Gastroesophageal sphincter (tissue), 4 donors: ENCODE measurements around the gene TRMT44. TPM values are rescaled to one million over a fixed set of nuclear protein-coding genes. Genes with fewer than 3 reads are reported as not detected.
"Not testable (repeated sequence)": the region's sequence is repeated elsewhere in the genome, so short reads cannot be mapped to it uniquely, and the experiment has no call there.

Experiments
- ATAC-seq: fragments of 150-250 bp; one replicate; pipeline ENCODE4 v1.9.1; 2016; ENCODE audit warnings: mild to moderate bottlenecking, moderate library complexity
- H3K27ac ChIP-seq, 4 donors: fragments of 200-600 bp; sonication (generic) in 3 of 4; 1 replicate in 3 of 4; 2 replicates in 1 of 4; pipeline ENCODE4 v1.5.1; 2016 to 2019
- H3K27me3 ChIP-seq: fragments of 200-600 bp; sonication (generic); one replicate; pipeline ENCODE4 v1.5.1; 2019
- H3K36me3 ChIP-seq, 2 donors: fragments of 200-600 bp; sonication (generic); one replicate each; pipeline ENCODE4 v1.5.1; 2019; ENCODE audit warnings: control low read depth in 1 of 2
- H3K4me1 ChIP-seq, 3 donors: fragments of 200-600 bp; sonication (generic); 1 replicate in 2 of 3; 2 replicates in 1 of 3; pipeline ENCODE4 v1.5.1; 2016 to 2019; ENCODE audit warnings: control low read depth in 2 of 3
- H3K4me3 ChIP-seq, 2 donors: fragments of 200-600 bp; sonication (generic); one replicate each; pipeline ENCODE4 v1.5.1; 2019; ENCODE audit warnings: mild to moderate bottlenecking in 1 of 2, moderate library complexity in 1 of 2
- H3K9me3 ChIP-seq, 3 donors: fragments of 200-600 bp; sonication (generic); one replicate each; pipeline ENCODE4 v1.5.1; 2017 to 2019; ENCODE audit warnings: control low read depth in 2 of 3
- CTCF ChIP-seq, 4 experiments: fragments of 200-600 bp in 2 of 4; fragments of 450-650 bp in 2 of 4; sonication (generic) in 1 of 4; IDR thresholded peaks; one replicate each; pipeline ENCODE4 v1.5.1; 2017 to 2019; ENCODE audit warnings: antibody characterized with exemption in 4 of 4, mild to moderate bottlenecking in 2 of 4, moderate library complexity in 2 of 4
- EP300 ChIP-seq: sonication (generic); formaldehyde crosslinking; IDR thresholded peaks from one replicate; pipeline ENCODE4 v1.6.1; 2017; ENCODE audit warnings: antibody characterized with exemption, mild to moderate bottlenecking
- POLR2A ChIP-seq, 2 donors: fragments of 450-650 bp; IDR thresholded peaks; one replicate each; pipeline ENCODE4 v1.6.1; 2017; ENCODE audit warnings: antibody characterized with exemption in 2 of 2, mild to moderate bottlenecking in 2 of 2, moderate library complexity in 1 of 2
- POLR2AphosphoS5 ChIP-seq: sonication (generic); formaldehyde crosslinking; IDR thresholded peaks from one replicate; pipeline ENCODE4 v1.6.1; 2017; ENCODE audit warnings: antibody characterized with exemption
- WGBS, 2 donors: methylation state at CpG; one replicate each; pipeline ENCODE4 v1.1.5; 2018; ENCODE audit warnings: low coverage in 1 of 2; 5-methylcytosine and 5-hydroxymethylcytosine counted together
- total RNA-seq, 4 donors: library from RNA; depleted of rRNA; stranded (reverse); fragments of >200 nt; gene quantifications; one replicate each; pipeline ENCODE4 v1.1.0, GENCODE V29; 2016

Gene TRMT44
- total RNA-seq, 4 donors from 2014 or later: 12.0 to 27.9 (median 20.9) TPM

GRCh38 chr4:8404791-8405515, 35.6 kb upstream of the TRMT44 start:
- no peak overlapping the region for H3K4me3 ChIP-seq
- peak overlapping the region in 3 of 4 donors; percentile 43 to 88 (median 49) for H3K27ac ChIP-seq
- no peaks in the 10 kb centered on the region for H3K9me3 ChIP-seq
- peaks cover 0 to 63% of the 10 kb centered on the region in 2 donors for H3K36me3 ChIP-seq
- ATAC-seq: no peak
- 80 to 89% methylated on average over 3 to 6 of the region's 14 CpGs for WGBS, 2 donors
- TF ChIP-seq POLR2A (IDR thresholded peaks at IDR 0.05) (no peak), CTCF (IDR thresholded peaks at IDR 0.05) (no peak), POLR2AphosphoS5 (no peak), EP300 (no peak)
- H3K4me1 ChIP-seq: peaks cover 0 to 66% (median 17%) of the 10 kb centered on the region in 3 donors
- no peaks in the 10 kb centered on the region for H3K27me3 ChIP-seq

GRCh38 chr4:8405516-8405875, 35.1 kb upstream of the TRMT44 start:
- Histone ChIP-seq H3K27ac (peak overlapping the region in 3 of 4 donors; percentile 43 to 50 (median 49)), H3K4me3 (no peak overlapping the region), H3K36me3 (peaks cover 0 to 64% of the 10 kb centered on the region in 2 donors), H3K4me1 (peaks cover 0 to 68% (median 22%) of the 10 kb centered on the region in 3 donors), H3K9me3 (no peaks in the 10 kb centered on the region), H3K27me3 (no peaks in the 10 kb centered on the region)
- 89% methylated on average over 5 of the region's 9 CpGs; no CpG with 5 or more reads in 1 of the 2 donors for WGBS, 2 donors
- TF ChIP-seq POLR2AphosphoS5: no peak
- TF ChIP-seq CTCF (IDR thresholded peaks at IDR 0.05): no peak
- no peak for TF ChIP-seq POLR2A (IDR thresholded peaks at IDR 0.05)
- no peak for TF ChIP-seq EP300
- no peak for ATAC-seq

GRCh38 chr4:8406887-8407286, 33.7 kb upstream of the TRMT44 start:
- not testable (repeated sequence) for H3K9me3 ChIP-seq, H3K4me3 ChIP-seq, ATAC-seq, H3K27me3 ChIP-seq
- TF ChIP-seq CTCF (IDR thresholded peaks at IDR 0.05): peak in 3 of 4 experiments; percentile 58 to 65 (median 64)
- WGBS, 2 donors: 80 to 93% methylated on average over 2 to 3 of the region's 7 CpGs
- Histone ChIP-seq H3K36me3 (peaks cover 0 to 77% of the 10 kb centered on the region in 2 donors), H3K4me1 (peaks cover 0 to 64% (median 25%) of the 10 kb centered on the region in 3 donors), H3K27ac (peak overlapping the region in 2 of 4 donors; percentile 22 to 42)

GRCh38 chr4:8407316-8407715, 33.3 kb upstream of the TRMT44 start:
- WGBS, 2 donors: 93 to 94% methylated on average over 12 to 14 of the region's 14 CpGs
- Histone ChIP-seq H3K4me3 (no peak overlapping the region), H3K4me1 (peaks cover 0 to 60% (median 21%) of the 10 kb centered on the region in 3 donors), H3K36me3 (peaks cover 0 to 81% of the 10 kb centered on the region in 2 donors), H3K27me3 (no peaks in the 10 kb centered on the region), H3K9me3 (no peaks in the 10 kb centered on the region), H3K27ac (peak overlapping the region in 1 of 4 donors; percentile 1)
- no peak for ATAC-seq
- no peak for TF ChIP-seq POLR2A (IDR thresholded peaks at IDR 0.05)
- TF ChIP-seq POLR2AphosphoS5: no peak
- TF ChIP-seq EP300: no peak
- no peak for TF ChIP-seq CTCF (IDR thresholded peaks at IDR 0.05)

GRCh38 chr4:8407756-8408155, 32.8 kb upstream of the TRMT44 start:
- Histone ChIP-seq H3K27ac (peak overlapping the region in 1 of 4 donors; percentile 1), H3K27me3 (no peaks in the 10 kb centered on the region), H3K4me3 (no peak overlapping the region), H3K36me3 (peaks cover 0 to 85% of the 10 kb centered on the region in 2 donors), H3K9me3 (no peaks in the 10 kb centered on the region), H3K4me1 (peaks cover 0 to 56% (median 16%) of the 10 kb centered on the region in 3 donors)
- no peak for ATAC-seq
- TF ChIP-seq CTCF (IDR thresholded peaks at IDR 0.05) (no peak), POLR2AphosphoS5 (no peak), EP300 (no peak), POLR2A (IDR thresholded peaks at IDR 0.05) (no peak)
- 82 to 91% methylated on average over 3 to 8 of the region's 9 CpGs for WGBS, 2 donors
